K562 (cell line): ENCODE measurements around the gene UGP2. TPM values are rescaled to one million over a fixed set of nuclear protein-coding genes. Genes with fewer than 3 reads are reported as not detected.

Experiments used
- ATAC-seq: fragments of 200-7000 bp; cut with Tn5 transposase; 3 replicates; pipeline ENCODE4 v1.9.1; 2020; ENCODE audit warnings: moderate library complexity
- BruUV-seq: library from RNA; stranded (reverse); fragments of 400-500 nt; replicated peaks from 2 replicates; lab custom pipeline; 2021; lab: Mats Ljungman, UMichigan
- CTCF ChIA-PET: fragments of 300-600 bp; formaldehyde crosslinking; extraction: SDS; loops from one replicate; lab custom pipeline; 2021; ENCODE audit warnings: low intra/inter-chr PET ratio; lab: Yijun Ruan, JAX
- POLR2A ChIA-PET: fragments of 300-600, 350-650 bp; sonication (Branson Sonifier 250); formaldehyde crosslinking; extraction: SDS; loops from one replicate; lab custom pipeline; 2021; ENCODE audit warnings: antibody characterized with exemption, inconsistent platforms; lab: Yijun Ruan, JAX
- DNase-seq, 4 experiments: peaks; one replicate each; pipeline versions ENCODE4 v3.0.0 to v3.0.0-alpha.2; 2011 to 2018; ENCODE audit warnings: low spot score in 3 of 4, mixed read lengths in 3 of 4; ENCODE audit errors: extremely low read depth in 1 of 4
- FAIRE-seq: peaks from 2 replicates; lab custom pipeline; 2011; peaks lifted over from hg19 to GRCh38; lab: Jason Lieb, UNC
- H2AFZ ChIP-seq: 2 replicates; pipeline ENCODE4 v1.6.0; 2011; ENCODE audit warnings: low read depth, low read length, control low read depth, inconsistent platforms
- H3K27ac ChIP-seq: fragments of 200-600 bp; 3 replicates; pipeline ENCODE4 v1.8.0; 2011; ENCODE audit warnings: low read depth, mild to moderate bottlenecking, control low read depth, inconsistent platforms, low read length, moderate library complexity, mixed read lengths; ENCODE audit errors: extremely low read depth
- H3K27me3 ChIP-seq, 2 experiments: fragments of 300-600 bp in 1 of 2; 2 replicates in 1 of 2; 3 replicates in 1 of 2; pipeline versions ENCODE4 v1.6.0 to v1.8.0; 2011; ENCODE audit warnings: inconsistent platforms in 2 of 2, low read length in 2 of 2, mild to moderate bottlenecking in 1 of 2, mixed read lengths in 1 of 2, moderate library complexity in 1 of 2; ENCODE audit not compliant: control insufficient read depth in 2 of 2, insufficient read depth in 2 of 2
- H3K36me3 ChIP-seq: fragments of 300-600 bp; 3 replicates; pipeline ENCODE4 v1.8.0; 2011; ENCODE audit warnings: mild to moderate bottlenecking, low read length, inconsistent platforms; ENCODE audit not compliant: control insufficient read depth, insufficient read depth
- H3K4me1 ChIP-seq, 2 experiments: fragments of 200-600 bp in 1 of 2; replicated peaks in 1 of 2; 2 replicates in 1 of 2; 3 replicates in 1 of 2; pipeline versions ENCODE4 v1.5.1 to v1.8.0; 2011; ENCODE audit warnings: inconsistent platforms in 2 of 2, low read length in 2 of 2, mild to moderate bottlenecking in 1 of 2, mixed read lengths in 1 of 2, moderate library complexity in 1 of 2; ENCODE audit not compliant: control insufficient read depth in 2 of 2, insufficient read depth in 2 of 2
- H3K4me2 ChIP-seq: 2 replicates; pipeline ENCODE4 v1.6.1; 2011; ENCODE audit warnings: low read length, control low read depth, inconsistent platforms, mixed read lengths; ENCODE audit not compliant: insufficient read depth
- H3K4me3 ChIP-seq: fragments of 200-600 bp; sonication (generic), shearing (Covaris generic); 2 replicates; pipeline ENCODE4 v1.5.1; 2016; ENCODE audit warnings: control low read depth, inconsistent platforms
- H3K79me2 ChIP-seq: fragments of 200-600 bp; 3 replicates; pipeline ENCODE4 v1.8.0; 2011; ENCODE audit warnings: low read length, inconsistent platforms; ENCODE audit not compliant: control insufficient read depth, insufficient read depth
- H3K9ac ChIP-seq, 2 experiments: 2 replicates each; pipeline versions ENCODE4 v1.6.0 to v1.6.1; 2011; ENCODE audit warnings: low read depth in 2 of 2, low read length in 2 of 2, control low read depth in 1 of 2, inconsistent platforms in 1 of 2, mild to moderate bottlenecking in 1 of 2, mixed read lengths in 1 of 2; ENCODE audit not compliant: insufficient read depth in 1 of 2
- H3K9me1 ChIP-seq: one replicate; pipeline ENCODE4 v1.6.0; 2011; ENCODE audit warnings: inconsistent platforms, mild to moderate bottlenecking, low read length, moderate library complexity; ENCODE audit not compliant: control insufficient read depth, insufficient read depth
- H3K9me3 ChIP-seq: replicated peaks from 2 replicates; pipeline ENCODE4 v1.5.1; 2011; ENCODE audit warnings: low read depth, low read length, inconsistent platforms; ENCODE audit not compliant: control insufficient read depth, insufficient read depth
- H4K20me1 ChIP-seq: replicated peaks from 2 replicates; pipeline ENCODE4 v1.6.1; 2011; ENCODE audit warnings: low read length, inconsistent platforms, mixed read lengths; ENCODE audit not compliant: control insufficient read depth, insufficient read depth
- PURB ChIP-seq: sonication (generic); formaldehyde crosslinking; IDR thresholded peaks from 2 replicates; pipeline ENCODE4 v1.9.0; 2021; ENCODE audit warnings: low read depth, mild to moderate bottlenecking, missing genetic modification reagents
- ZBTB40 ChIP-seq, 2 experiments: fragments of 450-650 bp in 1 of 2; sonication (generic) in 1 of 2; formaldehyde crosslinking in 1 of 2; IDR thresholded peaks; 2 replicates each; pipeline versions ENCODE4 v1.7.1 to v1.9.0; 2016 to 2022; ENCODE audit warnings: inconsistent platforms in 1 of 2, mild to moderate bottlenecking in 1 of 2, missing genetic modification reagents in 1 of 2
- ZNF354B ChIP-seq: fragments of 250-450 bp; sonication (Bioruptor Pico); IDR thresholded peaks from 2 replicates; pipeline ENCODE4 v1.4.0; 2020
- WGBS: fragments of 100-300 bp; shearing (Covaris generic); methylation state at CpG from one replicate; pipeline ENCODE4 v1.1.6; 2016; ENCODE audit warnings: low coverage, mixed read lengths; ENCODE audit not compliant: insufficient coverage; ENCODE audit errors: missing lambda C conversion rate; 5-methylcytosine and 5-hydroxymethylcytosine counted together
- in situ Hi-C: fragments of 300-500 bp; cut with MboI; formaldehyde crosslinking; loops from 4 replicates; pipeline ENCODE4 v1.15.0; 2018; ENCODE audit warnings: inconsistent platforms, mixed read lengths
- intact Hi-C: fragments of 100-400 bp; cut with micrococcal nuclease; formaldehyde crosslinking; loops from 2 replicates; pipeline ENCODE4 v1.14.2; 2022
- polyA plus RNA-seq, 8 experiments: library from polyadenylated mRNA; depleted of rRNA in 4 of 8; stranded (reverse) in 5 of 8; unstranded in 3 of 8; fragments of >200 nt; fragmentation: Nextera tagmentation in 2 of 8; fragmentation: Illumina TruSeq in 1 of 8; extraction: Ambion mirVana in 2 of 8; extraction: Trizol in 1 of 8; gene quantifications; 2 replicates each; pipeline versions ENCODE4 v1.2.1 to v1.2.3, GENCODE V29; 2011 to 2014; ENCODE audit warnings: inconsistent platforms in 1 of 8, missing spikeins in 1 of 8
- total RNA-seq, 7 experiments: library from RNA; depleted of rRNA in 6 of 7; stranded (reverse); fragments of >200 nt in 6 of 7; fragmentation: Illumina TruSeq in 2 of 7; extraction: Trizol in 2 of 7; gene quantifications; 2 replicates each; pipeline versions ENCODE4 v1.2.1 to v1.2.3, GENCODE V29; 2011 to 2021; ENCODE audit warnings: low replicate concordance in 1 of 7

The UGP2 gene
- total and polyA plus RNA-seq, 9 of the 15 experiments (the other 6 are each of a cell fraction or from before 2014, with no cell fraction given), result 25.2 to 69.3 (median 58.9) TPM

GRCh38 chr2:63871864-63872263 lies 30.2 kb downstream of the UGP2 start:
- no peak overlapping the region for H3K4me2 ChIP-seq
- no peaks in the 10 kb centered on the region; the same call in 2 of the 3 replicates for H3K79me2 ChIP-seq
- H3K4me3 ChIP-seq, result no peak overlapping the region
- no peaks in the 10 kb centered on the region for H4K20me1 ChIP-seq
- no peak for FAIRE-seq
- H3K9me1 ChIP-seq, result peaks cover 4% of the 10 kb centered on the region
- no peak overlapping the region for H3K9ac ChIP-seq
- H3K27ac ChIP-seq, result no peak overlapping the region
- DNase-seq, result no peak
- H3K9me3 ChIP-seq, result no peaks in the 10 kb centered on the region
- in situ Hi-C loops (no loop called here), intact Hi-C loops (no loop called here)
- WGBS, result 79% methylated on average over 4 of the region's 4 CpGs
- ChIA-PET POLR2A (interaction anchor here (0.8 kb wide), 1 partner anchor 29 kb away, joined by 3 read pairs; no protein-coding TSS in a partner anchor), CTCF (no interaction called here)
- ATAC-seq, result no peak
- peaks cover 22% of the 10 kb centered on the region; the same call in 2 of the 3 replicates for H3K36me3 ChIP-seq
- TF ChIP-seq PURB, result no peak
- TF ChIP-seq ZBTB40 (IDR thresholded peaks at IDR 0.05), result peak; percentile 59; the same call in 1 of the 2 replicates
- no peak for TF ChIP-seq ZBTB40 (CRISPR knock-in tag; IDR thresholded peaks at IDR 0.05)
- no peak for TF ChIP-seq ZNF354B (CRISPR knock-in tag)
- H3K4me1 ChIP-seq, result no peaks in the 10 kb centered on the region
- no peaks in the 10 kb centered on the region for H3K27me3 ChIP-seq
- H2AFZ ChIP-seq, result no peak overlapping the region
- no TSS peak for BruUV-seq
